HCT116 (cell line): ENCODE data around the gene SNAPC1. TPM values are rescaled to one million over a fixed set of nuclear protein-coding genes. Genes with fewer than 3 reads are reported as not detected.

Experiments used
- ATAC-seq: fragments of 200-7000 bp; cut with Tn5 transposase; 2 replicates; pipeline ENCODE4 v1.9.1; 2020; ENCODE audit warnings: mild to moderate bottlenecking, moderate library complexity
- Bru-seq: library from RNA; stranded (reverse); fragments of 400-500 nt; gene quantifications from one replicate; lab custom pipeline; 2021; lab: Mats Ljungman, UMichigan
- BruChase-seq, 2 experiments: library from RNA; stranded (reverse); fragments of 400-500 nt; gene quantifications; one replicate each; lab custom pipeline; 2021; lab: Mats Ljungman, UMichigan
- BruUV-seq: library from RNA; stranded (reverse); fragments of 400-500 nt; replicated peaks from 2 replicates; lab custom pipeline; 2021; lab: Mats Ljungman, UMichigan
- CTCF ChIA-PET: fragments of 300-600 bp; sonication (Branson Sonifier 250); formaldehyde crosslinking; loops from one replicate; lab custom pipeline; 2021; ENCODE audit warnings: antibody characterized with exemption; lab: Charles Lee
- POLR2A ChIA-PET: fragments of 300-600, 350-600 bp; sonication (Branson Sonifier 250); formaldehyde crosslinking; loops from one replicate; lab custom pipeline; 2021; ENCODE audit warnings: antibody characterized with exemption; lab: Charles Lee
- RAD21 ChIA-PET, 2 experiments: fragments of 300-600 bp; sonication (Branson Sonifier 250); formaldehyde crosslinking; loops; one replicate each; lab custom pipeline; 2023; ENCODE audit warnings: low total read pairs in 2 of 2; ENCODE audit not compliant: uncharacterized antibody in 2 of 2, unreplicated experiment in 2 of 2, low non-redundant PET in 1 of 2; lab: Charles Lee
- DNase-seq: peaks from one replicate; pipeline ENCODE4 v3.0.0-alpha.2; 2010; ENCODE audit warnings: low read depth, low spot score
- H2AFZ ChIP-seq: fragments of 200-600 bp; shearing (Covaris generic), sonication (generic); 2 replicates; pipeline ENCODE4 v1.6.1; 2017; ENCODE audit warnings: low read depth, mixed run types, mixed read lengths, antibody characterized with exemption, low read length; ENCODE audit not compliant: poor library complexity, severe bottlenecking
- H3K27ac ChIP-seq: 2 replicates; pipeline ENCODE4 v1.5.1; 2012; ENCODE audit warnings: low read depth, low read length
- H3K27me3 ChIP-seq: fragments of 200-600 bp; sonication (generic); 2 replicates; pipeline ENCODE4 v1.6.1; 2016; ENCODE audit warnings: mixed run types, low read length, mixed read lengths; ENCODE audit not compliant: insufficient read depth
- H3K36me3 ChIP-seq, 2 experiments: fragments of 200-500 bp in 1 of 2; fragments of 200-600 bp in 1 of 2; sonication (Bioruptor generic) in 1 of 2; sonication (generic) in 1 of 2; 2 replicates each; pipeline versions ENCODE4 v1.5.1 to v1.6.1; 2014 to 2016; ENCODE audit warnings: low read length in 2 of 2, inconsistent platforms in 1 of 2, mixed read lengths in 1 of 2, mixed run types in 1 of 2; ENCODE audit not compliant: insufficient read depth in 2 of 2, control insufficient read depth in 1 of 2
- H3K4me1 ChIP-seq, 2 experiments: fragments of 200-600 bp in 1 of 2; sonication (generic) in 1 of 2; 2 replicates each; pipeline versions ENCODE4 v1.5.1 to v1.6.1; 2012 to 2017; ENCODE audit warnings: low read length in 2 of 2, inconsistent platforms in 1 of 2, mild to moderate bottlenecking in 1 of 2, mixed read lengths in 1 of 2, mixed run types in 1 of 2, moderate library complexity in 1 of 2; ENCODE audit not compliant: insufficient read depth in 2 of 2, control insufficient read depth in 1 of 2
- H3K4me2 ChIP-seq: fragments of 200-600 bp; sonication (generic); 2 replicates; pipeline ENCODE4 v1.6.1; 2017; ENCODE audit warnings: mixed run types, low read length, mixed read lengths
- H3K4me3 ChIP-seq, 2 experiments: fragments of 200-600 bp in 1 of 2; sonication (generic) in 1 of 2; replicated peaks in 1 of 2; 2 replicates each; pipeline ENCODE4 v1.5.1; 2011 to 2016; ENCODE audit warnings: low read length in 2 of 2, control low read depth in 1 of 2, low read depth in 1 of 2, mild to moderate bottlenecking in 1 of 2, mixed read lengths in 1 of 2, mixed run types in 1 of 2
- H3K79me2 ChIP-seq: fragments of 200-600 bp; sonication (generic); 2 replicates; pipeline ENCODE4 v1.6.1; 2017; ENCODE audit warnings: mild to moderate bottlenecking, mixed run types, low read length, moderate library complexity, mixed read lengths; ENCODE audit not compliant: insufficient read depth
- H3K9ac ChIP-seq: fragments of 200-600 bp; sonication (generic); 2 replicates; pipeline ENCODE4 v1.6.1; 2016; ENCODE audit warnings: low read length, mixed read lengths
- H3K9me2 ChIP-seq: fragments of 200-600 bp; sonication (generic), shearing (Covaris generic); 2 replicates; pipeline ENCODE4 v1.6.1; 2017; ENCODE audit warnings: mixed run types, mild to moderate bottlenecking, moderate library complexity; ENCODE audit not compliant: insufficient read depth
- H3K9me3 ChIP-seq, 2 experiments: fragments of 200-500 bp in 1 of 2; fragments of 200-600 bp in 1 of 2; sonication (Bioruptor generic) in 1 of 2; sonication (generic) in 1 of 2; 2 replicates each; pipeline ENCODE4 v1.6.1; 2014 to 2017; ENCODE audit warnings: low read length in 2 of 2, mixed read lengths in 2 of 2, inconsistent platforms in 1 of 2, low read depth in 1 of 2, mild to moderate bottlenecking in 1 of 2, mixed run types in 1 of 2, moderate library complexity in 1 of 2; ENCODE audit not compliant: control insufficient read depth in 1 of 2, insufficient read depth in 1 of 2
- H4K20me1 ChIP-seq: fragments of 200-600 bp; sonication (generic), shearing (Covaris generic); 2 replicates; pipeline ENCODE4 v1.6.1; 2017; ENCODE audit warnings: mixed run types, mild to moderate bottlenecking, moderate library complexity; ENCODE audit not compliant: insufficient read depth
- ATF3 ChIP-seq: IDR thresholded peaks from 2 replicates; pipeline ENCODE4 v1.6.1; 2012
- CBX3 ChIP-seq: IDR thresholded peaks from 2 replicates; pipeline ENCODE4 v1.6.1; 2012; ENCODE audit warnings: low read depth
- CTCF ChIP-seq, 3 experiments: fragments of 200-600 bp in 1 of 3; sonication (generic) in 1 of 3; IDR thresholded peaks in 2 of 3; conservative IDR thresholded peaks in 1 of 3; 2 replicates each; pipeline ENCODE4 v1.5.1; 2012 to 2017; ENCODE audit warnings: low read depth in 2 of 3, low read length in 2 of 3, antibody characterized with exemption in 1 of 3, borderline replicate concordance in 1 of 3, control low read depth in 1 of 3, mild to moderate bottlenecking in 1 of 3, mixed read lengths in 1 of 3, mixed run types in 1 of 3, moderate library complexity in 1 of 3; ENCODE audit not compliant: insufficient read depth in 1 of 3
- ELF1 ChIP-seq: IDR thresholded peaks from 2 replicates; pipeline ENCODE4 v1.6.1; 2012; ENCODE audit warnings: low read depth, borderline replicate concordance
- EZH2phosphoT487 ChIP-seq: fragments of 200-600 bp; IDR thresholded peaks from 2 replicates; pipeline ENCODE4 v1.6.1; 2018; ENCODE audit warnings: antibody characterized with exemption, borderline replicate concordance
- JUND ChIP-seq: IDR thresholded peaks from 2 replicates; pipeline ENCODE4 v1.6.1; 2012
- MAX ChIP-seq: IDR thresholded peaks from 2 replicates; pipeline ENCODE4 v1.6.1; 2012
- POLR2A ChIP-seq: IDR thresholded peaks from 2 replicates; pipeline ENCODE4 v1.7.0; 2011; ENCODE audit warnings: borderline replicate concordance; ENCODE audit not compliant: insufficient read depth, insufficient read length; ENCODE audit errors: extremely low read depth
- POLR2AphosphoS5 ChIP-seq: IDR thresholded peaks from 2 replicates; pipeline ENCODE4 v1.6.1; 2011; ENCODE audit warnings: mild to moderate bottlenecking, low read depth, low read length, moderate library complexity
- RAD21 ChIP-seq: IDR thresholded peaks from 2 replicates; pipeline ENCODE4 v1.6.1; 2012; ENCODE audit warnings: low read depth, mild to moderate bottlenecking
- REST ChIP-seq: IDR thresholded peaks from 2 replicates; pipeline ENCODE4 v1.6.1; 2012; ENCODE audit warnings: low read depth
- TCF7L2 ChIP-seq: IDR thresholded peaks from 2 replicates; pipeline ENCODE4 v1.7.0; 2011; ENCODE audit warnings: borderline replicate concordance, inconsistent platforms; ENCODE audit not compliant: insufficient read depth, insufficient read length; ENCODE audit errors: extremely low read depth
- YY1 ChIP-seq: IDR thresholded peaks from 2 replicates; pipeline ENCODE4 v1.6.1; 2011; ENCODE audit warnings: low read length, low read depth, moderate library complexity, mild to moderate bottlenecking; ENCODE audit not compliant: insufficient replicate concordance; ENCODE audit errors: extremely low read depth
- ZFX ChIP-seq: fragments of 450-650 bp; IDR thresholded peaks from 2 replicates; pipeline ENCODE4 v1.6.1; 2017
- intact Hi-C: fragments of 100-400 bp; cut with micrococcal nuclease; formaldehyde crosslinking; loops from 2 replicates; pipeline ENCODE4 v1.10.0; 2022
- long read RNA-seq: library from polyadenylated mRNA; unstranded; transcript quantifications from one replicate; pipeline ENCODE4 v2.0.0, GENCODE V29; 2021; ENCODE audit not compliant: unreplicated experiment
- polyA plus RNA-seq: library from polyadenylated mRNA; unstranded; fragments of >200 nt; gene quantifications from 2 replicates; pipeline ENCODE4 v1.2.1, GENCODE V29; 2012; ENCODE audit warnings: missing spikeins
- total RNA-seq: library from RNA; stranded (reverse); gene quantifications from one replicate; pipeline ENCODE4 v1.2.1, GENCODE V29; 2021; ENCODE audit not compliant: unreplicated experiment

The SNAPC1 gene
- total RNA-seq (8.2 TPM), Bru-seq, nascent RNA (percentile 68 among the genes with signal in this experiment), BruChase-seq, experiment 1, labeled RNA remaining after a 6-hour chase (percentile 69 among the genes with signal in this experiment), BruChase-seq, experiment 2, labeled RNA remaining after a 2-hour chase (percentile 69 among the genes with signal in this experiment)
- 4.7 and 7.2 TPM in 2 replicates for polyA plus RNA-seq
- long read RNA-seq, transcript SNAPC1-201 (10 exons, 2,656 nt): major isoform, 38 of 47 reads
- long read RNA-seq, partial matches to known transcripts: 7 of 47 reads
- long read RNA-seq, other reads (novel, unspliced or antisense): 2 of 47 reads

- peaks cover 47% of the 10 kb centered on the region for H3K79me2 ChIP-seq
- H3K9me3 ChIP-seq: no peaks in the 10 kb centered on the region
- H3K4me1 ChIP-seq: peaks cover 5 to 16% of the 10 kb centered on the region in 2 experiments; a peak in 3 of 4 replicates
- peak within 1 kb of the TSS; percentile 53 for H3K27ac ChIP-seq
- ChIA-PET CTCF (interaction anchor here (0.8 to 1.7 kb wide), 4 partner anchors 14 to 364 kb away, joined by 3 to 11 read pairs (median 4); no protein-coding TSS in a partner anchor), POLR2A (interaction anchor here (0.6 to 1.5 kb wide), 9 partner anchors 9 to 284 kb away, joined by 3 to 12 read pairs (median 3); no protein-coding TSS in a partner anchor), RAD21 (interaction anchor here (0.6 to 0.9 kb wide), 4 partner anchors 16 to 1826 kb away, joined by 3 to 4 read pairs (median 3); no protein-coding TSS in a partner anchor)
- TSS peak; percentile 68 for BruUV-seq
- H2AFZ ChIP-seq: peak within 1 kb of the TSS; percentile 8
- peak within 1 kb of the TSS; percentile 76 for H3K9ac ChIP-seq
- ATAC-seq (peak; percentile 99), DNase-seq (peak; percentile 93)
- peak within 1 kb of the TSS; percentile 71 for H3K4me2 ChIP-seq
- H3K9me2 ChIP-seq: no peaks in the 10 kb centered on the region
- intact Hi-C loops: no loop called here
- peak within 1 kb of the TSS; percentile 91 to 95 for H3K4me3 ChIP-seq
- H3K27me3 ChIP-seq: no peaks in the 10 kb centered on the region
- 0 out of 4 replicates have a peak, but pooled peaks cover 0 to 2% of the 10 kb centered on the region in 2 experiments for H3K36me3 ChIP-seq
- H4K20me1 ChIP-seq: no peaks in the 10 kb centered on the region
- TF ChIP-seq POLR2AphosphoS5 (peak; percentile 97), RAD21 (no peak), MAX (peak; percentile 91), ELF1 (no peak), REST (no peak), TCF7L2 (no peak), JUND (no peak), ZFX (peak; percentile 39; the same call in 1 of the 2 replicates), CBX3 (no peak), EZH2phosphoT487 (no peak), ATF3 (no peak), CTCF (IDR thresholded peaks at IDR 0.05 in 2 of 3, conservative IDR thresholded peaks at IDR 0.05 in 1 of 3; ENCODE audit: borderline replicate concordance in 1 of 3, insufficient read depth in 1 of 3, low read depth in 2 of 3, low read length in 2 of 3) (no peak), YY1 (no peak), POLR2A (peak; percentile 78)
These were observed at the start of gene SNAPC1 for GRCh38 chr14:61761959-61762786. SNAPC1 (plus strand) TSS chr14:61762420; CDS start chr14:61762461, 41 bp downstream.
